HepG2 (cell line): Measurements from ENCODE around the gene TESK1. TPM values are rescaled to one million over a fixed set of nuclear protein-coding genes. Genes with fewer than 3 reads are reported as not detected.

ENCODE experiments used
- ATAD3A ChIP-seq: sonication (generic); formaldehyde crosslinking; IDR thresholded peaks from 2 replicates; pipeline ENCODE4 v1.4.0; 2020; ENCODE audit warnings: missing genetic modification reagents
- ATF4 ChIP-seq, 2 experiments: fragments of 450-650 bp in 1 of 2; sonication (generic) in 1 of 2; formaldehyde crosslinking; IDR thresholded peaks; 2 replicates each; pipeline versions ENCODE4 v1.5.0 to v1.8.0; 2020 to 2022; ENCODE audit warnings: mild to moderate bottlenecking in 1 of 2, missing genetic modification reagents in 1 of 2
- CEBPZ ChIP-seq: IDR thresholded peaks from 2 replicates; pipeline ENCODE4 v1.6.1; 2012; ENCODE audit warnings: low read length, improper control_type of control experiment
- DRAP1 ChIP-seq: IDR thresholded peaks from 2 replicates; pipeline ENCODE4 v1.6.1; 2016; ENCODE audit warnings: missing genetic modification reagents, missing compliant biosample characterization
- ELF1 ChIP-seq: sonication (generic); formaldehyde crosslinking; IDR thresholded peaks from 2 replicates; pipeline ENCODE4 v1.4.0; 2020; ENCODE audit warnings: missing genetic modification reagents
- ISX ChIP-seq: sonication (generic); formaldehyde crosslinking; conservative IDR thresholded peaks from 2 replicates; pipeline ENCODE4 v1.5.0; 2020; ENCODE audit warnings: missing genetic modification reagents
- NFYB ChIP-seq: sonication (generic); formaldehyde crosslinking; IDR thresholded peaks from 2 replicates; pipeline ENCODE4 v1.4.0; 2020; ENCODE audit warnings: missing genetic modification reagents
- RFX3 ChIP-seq: IDR thresholded peaks from 2 replicates; pipeline ENCODE4 v1.6.1; 2016; ENCODE audit warnings: missing biosample characterization, missing genetic modification reagents
- THAP7 ChIP-seq: sonication (generic); formaldehyde crosslinking; IDR thresholded peaks from 2 replicates; pipeline ENCODE4 v1.8.1; 2023; ENCODE audit warnings: mild to moderate bottlenecking, missing genetic modification reagents
- WIZ ChIP-seq: sonication (generic); formaldehyde crosslinking; IDR thresholded peaks from 2 replicates; pipeline ENCODE4 v1.5.1; 2020; ENCODE audit warnings: mild to moderate bottlenecking, missing genetic modification reagents
- YEATS4 ChIP-seq: sonication (generic); formaldehyde crosslinking; IDR thresholded peaks from 2 replicates; pipeline ENCODE4 v1.4.0; 2020; ENCODE audit warnings: missing genetic modification reagents, borderline replicate concordance
- ZBED4 ChIP-seq: sonication (generic); formaldehyde crosslinking; IDR thresholded peaks from 2 replicates; pipeline ENCODE4 v1.4.0; 2020; ENCODE audit warnings: missing genetic modification reagents, borderline replicate concordance
- ZBTB20 ChIP-seq: sonication (generic); formaldehyde crosslinking; IDR thresholded peaks from 2 replicates; pipeline ENCODE4 v1.8.1; 2023; ENCODE audit warnings: missing genetic modification reagents, low read depth, mild to moderate bottlenecking, borderline replicate concordance
- ZNF136 ChIP-seq: sonication (generic); formaldehyde crosslinking; IDR thresholded peaks from 2 replicates; pipeline ENCODE4 v1.8.1; 2022; ENCODE audit warnings: low read depth, mild to moderate bottlenecking, moderate library complexity, missing genetic modification reagents
- ZNF230 ChIP-seq: sonication (generic); formaldehyde crosslinking; IDR thresholded peaks from 2 replicates; pipeline ENCODE4 v1.4.0; 2020; ENCODE audit warnings: mild to moderate bottlenecking, missing genetic modification reagents
- ZNF510 ChIP-seq: sonication (generic); formaldehyde crosslinking; IDR thresholded peaks from 2 replicates; pipeline ENCODE4 v1.4.0; 2020; ENCODE audit warnings: low read depth, mild to moderate bottlenecking, missing genetic modification reagents
- ZNF784 ChIP-seq: sonication (generic); formaldehyde crosslinking; IDR thresholded peaks from 2 replicates; pipeline ENCODE4 v1.5.1; 2020; ENCODE audit warnings: missing genetic modification reagents, mild to moderate bottlenecking, borderline replicate concordance
- polyA plus RNA-seq, 8 experiments: library from polyadenylated mRNA; depleted of rRNA in 3 of 8; stranded (reverse) in 7 of 8; unstranded in 1 of 8; fragments of >200 nt; fragmentation: Illumina TruSeq in 4 of 8; extraction: Trizol in 4 of 8; gene quantifications; 2 replicates each; pipeline versions ENCODE4 v1.2.1 to v1.2.3, GENCODE V29; 2011 to 2016; ENCODE audit warnings: low read depth in 4 of 8, missing spikeins in 1 of 8, mixed read lengths in 1 of 8; ENCODE audit not compliant: insufficient read depth in 1 of 8
- total RNA-seq, 5 experiments: library from RNA; depleted of rRNA; stranded (reverse); fragments of >200 nt; fragmentation: Illumina TruSeq; extraction: Trizol; gene quantifications; 2 replicates each; pipeline ENCODE4 v1.2.3, GENCODE V29; 2016; ENCODE audit warnings: low read depth in 1 of 5

The TESK1 gene
- total and polyA plus RNA-seq, 2 of the 13 experiments (the other 11 are each of a cell fraction or from before 2014, with no cell fraction given), result 7.3 to 13.6 TPM

- TF ChIP-seq DRAP1 (CRISPR knock-in tag) (peak; percentile 71; the same call in 1 of the 2 replicates), ZNF510 (CRISPR knock-in tag) (peak; percentile 75), RFX3 (CRISPR knock-in tag) (peak; percentile 53), ZBTB20 (CRISPR knock-in tag) (peak; percentile 93), WIZ (CRISPR knock-in tag) (peak; percentile 51; the same call in 1 of the 2 replicates), ATAD3A (no peak; the same call in 1 of the 2 replicates), THAP7 (CRISPR knock-in tag) (peak; percentile 87; the same call in 1 of the 2 replicates), ELF1 (peak; percentile 80), ZNF230 (CRISPR knock-in tag) (peak; percentile 88), ISX (CRISPR knock-in tag) (peak; percentile 94; the same call in 1 of the 2 replicates), ATF4 (CRISPR knock-in tag; IDR thresholded peaks at IDR 0.05) (peak in 1 of 2 experiments; percentile 90; a peak in 2 of 4 replicates), CEBPZ (no peak), YEATS4 (CRISPR knock-in tag) (peak; percentile 98), ZBED4 (peak; percentile 42), ZNF136 (CRISPR knock-in tag) (peak; percentile 86), NFYB (CRISPR knock-in tag) (peak; percentile 43), ZNF784 (CRISPR knock-in tag) (peak; percentile 53; the same call in 1 of the 2 replicates)
Observed at GRCh38 chr9:35657546-35658136, 52.6 kb downstream of the TESK1 start, which contains the start of gene RMRP (continued).
